Liver (tissue), 3 donors: Measurements from ENCODE around the gene NIPSNAP2.

Experiments
- ATF3 ChIP-seq: IDR thresholded peaks from 2 replicates; pipeline ENCODE4 v1.6.1; 2016; ENCODE audit warnings: antibody characterized with exemption
- CTCF ChIP-seq: fragments of 150-350 bp; IDR thresholded peaks from 2 replicates; pipeline ENCODE4 v1.5.1; 2017; ENCODE audit warnings: improper control_type of control experiment, low read depth, low read length; ENCODE audit not compliant: missing input control
- EGR1 ChIP-seq, 2 donors: IDR thresholded peaks; 2 replicates each; pipeline ENCODE4 v1.6.1; 2016 to 2018; ENCODE audit warnings: antibody characterized with exemption in 2 of 2, low read depth in 2 of 2
- FOXA2 ChIP-seq: IDR thresholded peaks from 2 replicates; pipeline ENCODE4 v1.6.1; 2016; ENCODE audit warnings: antibody characterized with exemption
- GABPA ChIP-seq, 2 donors: IDR thresholded peaks in 1 of 2; conservative IDR thresholded peaks in 1 of 2; 2 replicates each; pipeline ENCODE4 v1.6.1; 2016; ENCODE audit warnings: antibody characterized with exemption in 2 of 2, mild to moderate bottlenecking in 1 of 2, moderate library complexity in 1 of 2
- RAD21 ChIP-seq, 2 donors: IDR thresholded peaks; 2 replicates each; pipeline ENCODE4 v1.6.1; 2016; ENCODE audit warnings: antibody characterized with exemption in 2 of 2, mild to moderate bottlenecking in 2 of 2
- RXRA ChIP-seq, 2 donors: IDR thresholded peaks; 2 replicates each; pipeline ENCODE4 v1.6.1; 2017 to 2018; ENCODE audit warnings: antibody characterized with exemption in 2 of 2, mild to moderate bottlenecking in 1 of 2
- SP1 ChIP-seq: IDR thresholded peaks from 2 replicates; pipeline ENCODE4 v1.6.1; 2018; ENCODE audit warnings: antibody characterized with exemption, mild to moderate bottlenecking
- TAF1 ChIP-seq: conservative IDR thresholded peaks from 2 replicates; pipeline ENCODE4 v1.6.1; 2016; ENCODE audit warnings: antibody characterized with exemption, mild to moderate bottlenecking
- YY1 ChIP-seq: IDR thresholded peaks from 2 replicates; pipeline ENCODE4 v1.6.1; 2016; ENCODE audit warnings: antibody characterized with exemption, mild to moderate bottlenecking
- ZBTB33 ChIP-seq: IDR thresholded peaks from 2 replicates; pipeline ENCODE4 v1.6.1; 2016; ENCODE audit warnings: antibody characterized with exemption
- TF ChIP-seq, protein P1 (sequence below): IDR thresholded peaks from 2 replicates; pipeline ENCODE4 v1.6.1; 2016; ENCODE audit warnings: antibody characterized with exemption, mild to moderate bottlenecking
- TF ChIP-seq, protein P2 (sequence below): IDR thresholded peaks from 2 replicates; pipeline ENCODE4 v1.6.1; 2016; ENCODE audit warnings: antibody characterized with exemption
- donor health status: healthy.
- donor health status: healthy.

DNA sequence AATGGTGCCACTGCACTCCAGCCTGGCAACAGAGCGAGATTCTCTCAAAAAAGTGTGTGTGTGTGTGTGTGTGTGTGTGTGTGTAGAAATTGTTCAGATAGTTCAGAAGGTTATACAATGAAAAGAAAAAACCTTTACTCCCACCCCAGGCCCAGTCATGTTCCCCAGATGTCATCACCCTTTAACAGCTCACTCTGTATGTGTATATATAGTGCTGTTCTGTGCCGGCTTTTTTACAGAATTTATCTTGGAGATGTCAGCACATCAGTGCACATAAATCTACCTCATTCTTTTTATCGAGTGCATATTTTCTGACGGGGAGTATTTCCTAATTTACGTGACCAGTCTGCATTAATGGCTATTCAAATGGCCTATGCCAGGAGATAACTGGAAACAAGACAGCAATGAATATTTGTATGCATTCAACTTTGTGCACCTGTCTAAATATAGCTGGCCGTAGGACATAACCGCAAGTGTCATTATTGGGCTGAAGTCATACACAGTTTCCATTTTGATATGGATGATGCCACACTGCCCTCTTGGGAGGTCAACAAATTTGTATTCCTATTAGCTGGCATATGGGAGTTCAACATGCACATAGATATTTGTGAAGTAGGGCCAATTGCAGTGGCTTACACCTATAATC is 11.7 kb downstream of the NIPSNAP2 start:
- TF ChIP-seq CTCF (no peak), RXRA (IDR thresholded peaks at IDR 0.05) (no peak), GABPA (IDR thresholded peaks at IDR 0.05 in 1 of 2, conservative IDR thresholded peaks at IDR 0.05 in 1 of 2) (no peak), ZBTB33 (no peak), SP1 (no peak), RAD21 (IDR thresholded peaks at IDR 0.05) (no peak), TAF1 (no peak), YY1 (no peak), ATF3 (no peak), FOXA2 (no peak), EGR1 (IDR thresholded peaks at IDR 0.05; ENCODE audit: low read depth in 2 of 2) (no peak)
- TF ChIP-seq, protein P1, sequence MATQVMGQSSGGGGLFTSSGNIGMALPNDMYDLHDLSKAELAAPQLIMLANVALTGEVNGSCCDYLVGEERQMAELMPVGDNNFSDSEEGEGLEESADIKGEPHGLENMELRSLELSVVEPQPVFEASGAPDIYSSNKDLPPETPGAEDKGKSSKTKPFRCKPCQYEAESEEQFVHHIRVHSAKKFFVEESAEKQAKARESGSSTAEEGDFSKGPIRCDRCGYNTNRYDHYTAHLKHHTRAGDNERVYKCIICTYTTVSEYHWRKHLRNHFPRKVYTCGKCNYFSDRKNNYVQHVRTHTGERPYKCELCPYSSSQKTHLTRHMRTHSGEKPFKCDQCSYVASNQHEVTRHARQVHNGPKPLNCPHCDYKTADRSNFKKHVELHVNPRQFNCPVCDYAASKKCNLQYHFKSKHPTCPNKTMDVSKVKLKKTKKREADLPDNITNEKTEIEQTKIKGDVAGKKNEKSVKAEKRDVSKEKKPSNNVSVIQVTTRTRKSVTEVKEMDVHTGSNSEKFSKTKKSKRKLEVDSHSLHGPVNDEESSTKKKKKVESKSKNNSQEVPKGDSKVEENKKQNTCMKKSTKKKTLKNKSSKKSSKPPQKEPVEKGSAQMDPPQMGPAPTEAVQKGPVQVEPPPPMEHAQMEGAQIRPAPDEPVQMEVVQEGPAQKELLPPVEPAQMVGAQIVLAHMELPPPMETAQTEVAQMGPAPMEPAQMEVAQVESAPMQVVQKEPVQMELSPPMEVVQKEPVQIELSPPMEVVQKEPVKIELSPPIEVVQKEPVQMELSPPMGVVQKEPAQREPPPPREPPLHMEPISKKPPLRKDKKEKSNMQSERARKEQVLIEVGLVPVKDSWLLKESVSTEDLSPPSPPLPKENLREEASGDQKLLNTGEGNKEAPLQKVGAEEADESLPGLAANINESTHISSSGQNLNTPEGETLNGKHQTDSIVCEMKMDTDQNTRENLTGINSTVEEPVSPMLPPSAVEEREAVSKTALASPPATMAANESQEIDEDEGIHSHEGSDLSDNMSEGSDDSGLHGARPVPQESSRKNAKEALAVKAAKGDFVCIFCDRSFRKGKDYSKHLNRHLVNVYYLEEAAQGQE: no peak
- TF ChIP-seq, protein P2, sequence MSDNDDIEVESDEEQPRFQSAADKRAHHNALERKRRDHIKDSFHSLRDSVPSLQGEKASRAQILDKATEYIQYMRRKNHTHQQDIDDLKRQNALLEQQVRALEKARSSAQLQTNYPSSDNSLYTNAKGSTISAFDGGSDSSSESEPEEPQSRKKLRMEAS: no peak
